ENCODE measurements around the gene BFAR.

BFAR gene

GRCh38 chr16:14640538-14640937 lies 7.8 kb downstream of the BFAR start:
- Histone ChIP-seq H3K27ac (no peak overlapping the region), H3K4me3 (no peak overlapping the region)
- TF ChIP-seq CTCF (IDR thresholded peaks at IDR 0.05): no peak
- no peak for DNase-seq (ENCODE audit: low spot score)

- H3K27ac ChIP-seq: no peak overlapping the region
- TF ChIP-seq CTCF (IDR thresholded peaks at IDR 0.05): no peak
- DNase-seq (ENCODE audit: low spot score): no peak
- H3K4me3 ChIP-seq: no peak overlapping the region
Measured at GRCh38 chr16:14641206-14641605, 8.5 kb downstream of the BFAR start.

GRCh38 chr16:14641926-14642325 lies 9.2 kb downstream of the BFAR start:
- no peak for DNase-seq (ENCODE audit: low spot score)
- Histone ChIP-seq H3K4me3 (no peak overlapping the region), H3K27ac (no peak overlapping the region)
- TF ChIP-seq CTCF (IDR thresholded peaks at IDR 0.05): no peak

GRCh38 chr16:14649816-14650215 lies 17.1 kb downstream of the BFAR start:
- TF ChIP-seq CTCF (IDR thresholded peaks at IDR 0.05): no peak
- Histone ChIP-seq H3K27ac (no peak overlapping the region), H3K4me3 (no peak overlapping the region)
- DNase-seq (ENCODE audit: low spot score): no peak

- TF ChIP-seq CTCF (IDR thresholded peaks at IDR 0.05): no peak
- no peak for DNase-seq (ENCODE audit: low spot score)
- Histone ChIP-seq H3K4me3 (no peak overlapping the region), H3K27ac (no peak overlapping the region)
Measured at GRCh38 chr16:14650629-14651028, 17.9 kb downstream of the BFAR start.

GRCh38 chr16:14652726-14653125 lies 20.0 kb downstream of the BFAR start:
- DNase-seq (ENCODE audit: low spot score): no peak
- no peak for TF ChIP-seq CTCF (IDR thresholded peaks at IDR 0.05)
- H3K4me3 ChIP-seq: no peak overlapping the region
- H3K27ac ChIP-seq: no peak overlapping the region

GRCh38 chr16:14658063-14658462 lies 25.3 kb downstream of the BFAR start:
- no peak overlapping the region for H3K4me3 ChIP-seq
- DNase-seq (ENCODE audit: low spot score): no peak
- no peak overlapping the region for H3K27ac ChIP-seq
- no peak for TF ChIP-seq CTCF (IDR thresholded peaks at IDR 0.05)

Measured in coronary artery (tissue), 2 donors.